K562 (cell line): ENCODE measurements around the gene SLC25A11.

Source experiments
- ESRRA ChIP-seq: fragments of 450-650 bp; IDR thresholded peaks from 2 replicates; pipeline ENCODE4 v1.6.1; 2014; ENCODE audit warnings: low read depth, mild to moderate bottlenecking, moderate library complexity, borderline replicate concordance
- GTF2F1 ChIP-seq: IDR thresholded peaks from 2 replicates; pipeline ENCODE4 v1.6.1; 2011; ENCODE audit warnings: low read depth, low read length, improper control_type of control experiment
- HEY1 ChIP-seq: fragments of 250-450 bp; sonication (Bioruptor Pico); IDR thresholded peaks from 2 replicates; pipeline ENCODE4 v1.5.0; 2020; ENCODE audit warnings: mild to moderate bottlenecking, moderate library complexity, borderline replicate concordance
- MEF2A ChIP-seq: IDR thresholded peaks from 2 replicates; pipeline ENCODE4 v1.6.1; 2011; ENCODE audit warnings: low read depth, mild to moderate bottlenecking, low read length, moderate library complexity; ENCODE audit not compliant: control insufficient read depth
- NCOA2 ChIP-seq, 2 experiments: fragments of 450-650 bp; IDR thresholded peaks; 2 replicates each; pipeline ENCODE4 v1.6.1; 2018; ENCODE audit warnings: mild to moderate bottlenecking in 2 of 2, moderate library complexity in 1 of 2; ENCODE audit not compliant: partially characterized antibody in 2 of 2
- POLR2A ChIP-seq: fragments of 450-650 bp; conservative IDR thresholded peaks from 2 replicates; pipeline ENCODE4 v1.6.1; 2016
- SP1 ChIP-seq: sonication (generic); formaldehyde crosslinking; IDR thresholded peaks from 2 replicates; pipeline ENCODE4 v1.8.1; 2022; ENCODE audit warnings: mild to moderate bottlenecking, missing genetic modification reagents
- ZNF263 ChIP-seq: sonication (generic); formaldehyde crosslinking; IDR thresholded peaks from 2 replicates; pipeline ENCODE4 v1.8.0; 2022; ENCODE audit warnings: mild to moderate bottlenecking, missing genetic modification reagents, borderline replicate concordance

GRCh38 chr17:4966844-4967538, 27.1 kb upstream of the SLC25A11 start:
- TF ChIP-seq ZNF263 (CRISPR knock-in tag) (no peak; the same call in 1 of the 2 replicates), ESRRA (no peak), NCOA2 (IDR thresholded peaks at IDR 0.05; ENCODE audit: partially characterized antibody in 2 of 2) (no peak), MEF2A (no peak), SP1 (CRISPR knock-in tag) (peak; percentile 69), POLR2A (0 out of 2 replicates have a peak, but pooled peaks have one; percentile 20), HEY1 (CRISPR knock-in tag) (no peak), GTF2F1 (peak; percentile 1; the same call in 1 of the 2 replicates)
